K562 (cell line): ENCODE measurements around the gene TIMP3. TPM values are rescaled to one million over a fixed set of nuclear protein-coding genes. Genes with fewer than 3 reads are reported as not detected.
A peak's percentile ranks its signal among the peaks of the same experiment; 100 is the strongest.

ENCODE experiments used
- ATF1 ChIP-seq, 2 experiments: fragments of 450-650 bp in 1 of 2; IDR thresholded peaks; 2 replicates each; pipeline ENCODE4 v1.6.1; 2016; ENCODE audit warnings: missing compliant biosample characterization in 1 of 2, missing genetic modification characterization in 1 of 2
- ATF7 ChIP-seq: fragments of 450-650 bp; IDR thresholded peaks from 2 replicates; pipeline ENCODE4 v1.7.1; 2014; ENCODE audit warnings: mild to moderate bottlenecking, moderate library complexity
- BRCA1 ChIP-seq, 2 experiments: fragments of 450-650 bp in 1 of 2; sonication (generic) in 1 of 2; formaldehyde crosslinking in 1 of 2; IDR thresholded peaks; 2 replicates each; pipeline versions ENCODE4 v1.5.0 to v1.6.1; 2017 to 2020; ENCODE audit warnings: mild to moderate bottlenecking in 1 of 2, missing genetic modification reagents in 1 of 2
- DNMT1 ChIP-seq: fragments of 450-650 bp; IDR thresholded peaks from 2 replicates; pipeline ENCODE4 v1.6.1; 2016; ENCODE audit warnings: antibody characterized with exemption, mild to moderate bottlenecking
- E2F6 ChIP-seq, 2 experiments: IDR thresholded peaks; 2 replicates each; pipeline ENCODE4 v1.6.1; 2011; ENCODE audit warnings: borderline replicate concordance in 1 of 2, control low read depth in 1 of 2, low read depth in 1 of 2, low read length in 1 of 2, mild to moderate bottlenecking in 1 of 2, mixed read lengths in 1 of 2, moderate library complexity in 1 of 2; ENCODE audit not compliant: insufficient read depth in 1 of 2, insufficient read length in 1 of 2, poor library complexity in 1 of 2, severe bottlenecking in 1 of 2; ENCODE audit errors: extremely low read depth in 1 of 2
- EP300 ChIP-seq: IDR thresholded peaks from 2 replicates; pipeline ENCODE4 v1.6.1; 2012; ENCODE audit warnings: low read length, improper control_type of control experiment
- FIP1L1 ChIP-seq: fragments of 200-400 bp; formaldehyde crosslinking; IDR thresholded peaks from 2 replicates; pipeline ENCODE4 v1.6.1; 2018; ENCODE audit warnings: mild to moderate bottlenecking, low read depth, low read length; ENCODE audit not compliant: poor library complexity, severe bottlenecking
- FOXA3 ChIP-seq, 2 experiments: fragments of 450-650 bp in 1 of 2; sonication (generic) in 1 of 2; formaldehyde crosslinking; IDR thresholded peaks in 1 of 2; conservative IDR thresholded peaks in 1 of 2; 2 replicates each; pipeline versions ENCODE4 v1.4.0 to v1.8.0; 2020 to 2022; ENCODE audit warnings: mild to moderate bottlenecking in 2 of 2, missing genetic modification reagents in 1 of 2
- FOXO4 ChIP-seq: fragments of 450-650 bp; formaldehyde crosslinking; IDR thresholded peaks from 2 replicates; pipeline ENCODE4 v1.4.0; 2020; ENCODE audit warnings: mild to moderate bottlenecking, moderate library complexity
- HCFC1 ChIP-seq: IDR thresholded peaks from 2 replicates; pipeline ENCODE4 v1.6.1; 2012; ENCODE audit warnings: low read depth, low read length, improper control_type of control experiment
- KDM5B ChIP-seq: fragments of 200-600 bp; sonication (generic); IDR thresholded peaks from 2 replicates; pipeline ENCODE4 v1.6.1; 2012; ENCODE audit warnings: low read depth, mild to moderate bottlenecking, moderate library complexity, low read length, control low read depth, inconsistent platforms; ENCODE audit not compliant: insufficient replicate concordance
- MLLT1 ChIP-seq, 2 experiments: fragments of 450-650 bp; IDR thresholded peaks; 2 replicates each; pipeline ENCODE4 v1.6.1; 2016
- NFE2 ChIP-seq: IDR thresholded peaks from 2 replicates; pipeline ENCODE4 v1.6.1; 2014; ENCODE audit warnings: antibody characterized with exemption, low read depth
- NFIC ChIP-seq: fragments of 450-650 bp; IDR thresholded peaks from 2 replicates; pipeline ENCODE4 v1.6.1; 2017; ENCODE audit warnings: mild to moderate bottlenecking, inconsistent platforms
- NONO ChIP-seq, 2 experiments: fragments of 200-400 bp in 1 of 2; fragments of 450-650 bp in 1 of 2; formaldehyde crosslinking in 1 of 2; IDR thresholded peaks; 2 replicates each; pipeline ENCODE4 v1.6.1; 2017; ENCODE audit warnings: low read depth in 2 of 2, mild to moderate bottlenecking in 2 of 2, moderate library complexity in 2 of 2, low read length in 1 of 2
- NR4A1 ChIP-seq, 2 experiments: fragments of 250-450 bp in 1 of 2; fragments of 450-650 bp in 1 of 2; sonication (Bioruptor Pico) in 1 of 2; IDR thresholded peaks; 2 replicates each; pipeline versions ENCODE4 v1.4.0 to v1.6.1; 2016 to 2020; ENCODE audit warnings: mild to moderate bottlenecking in 2 of 2, missing compliant biosample characterization in 1 of 2, missing genetic modification characterization in 1 of 2, moderate library complexity in 1 of 2
- PHTF2 ChIP-seq: fragments of 250-450 bp; sonication (Bioruptor Pico); IDR thresholded peaks from 2 replicates; pipeline ENCODE4 v1.5.0; 2021; ENCODE audit warnings: mild to moderate bottlenecking
- POLR2AphosphoS2 ChIP-seq: IDR thresholded peaks from 2 replicates; pipeline ENCODE4 v1.6.1; 2012; ENCODE audit warnings: low read length, improper control_type of control experiment
- POLR3A ChIP-seq: IDR thresholded peaks from 2 replicates; pipeline ENCODE4 v1.6.1; 2011; ENCODE audit warnings: borderline replicate concordance, mild to moderate bottlenecking, moderate library complexity; ENCODE audit not compliant: insufficient read length, insufficient read depth; ENCODE audit errors: extremely low read depth
- RB1 ChIP-seq: fragments of 450-650 bp; IDR thresholded peaks from 2 replicates; pipeline ENCODE4 v1.6.1; 2017; ENCODE audit warnings: low read depth, mild to moderate bottlenecking
- TCF7L2 ChIP-seq: fragments of 150-350 bp; IDR thresholded peaks from 2 replicates; pipeline ENCODE4 v1.6.1; 2016; ENCODE audit warnings: low read depth, mild to moderate bottlenecking, low read length, moderate library complexity
- ZNF175 ChIP-seq: fragments of 200-800 bp; sonication (Bioruptor generic); IDR thresholded peaks from 2 replicates; pipeline ENCODE4 v1.6.1; 2016; ENCODE audit warnings: low read depth, mild to moderate bottlenecking, missing genetic modification characterization, missing compliant biosample characterization
- ZNF24 ChIP-seq: fragments of 450-650 bp; IDR thresholded peaks from 2 replicates; pipeline ENCODE4 v1.6.1; 2016
- ZNF589 ChIP-seq: fragments of 200-800 bp; sonication (Bioruptor generic); IDR thresholded peaks from 2 replicates; pipeline ENCODE4 v1.6.1; 2016; ENCODE audit warnings: low read depth, missing genetic modification characterization, missing compliant biosample characterization
- polyA plus RNA-seq, 8 experiments: library from polyadenylated mRNA; depleted of rRNA in 4 of 8; stranded (reverse) in 5 of 8; unstranded in 3 of 8; fragments of >200 nt; fragmentation: Nextera tagmentation in 2 of 8; fragmentation: Illumina TruSeq in 1 of 8; extraction: Ambion mirVana in 2 of 8; extraction: Trizol in 1 of 8; gene quantifications; 2 replicates each; pipeline versions ENCODE4 v1.2.1 to v1.2.3, GENCODE V29; 2011 to 2014; ENCODE audit warnings: inconsistent platforms in 1 of 8, missing spikeins in 1 of 8
- total RNA-seq, 7 experiments: library from RNA; depleted of rRNA in 6 of 7; stranded (reverse); fragments of >200 nt in 6 of 7; fragmentation: Illumina TruSeq in 2 of 7; extraction: Trizol in 2 of 7; gene quantifications; 2 replicates each; pipeline versions ENCODE4 v1.2.1 to v1.2.3, GENCODE V29; 2011 to 2021; ENCODE audit warnings: low replicate concordance in 1 of 7

TIMP3 gene
- total and polyA plus RNA-seq, 9 of the 15 experiments (the other 6 are each of a cell fraction or from before 2014, with no cell fraction given): 0.07 to 0.73 (median 0.18) TPM

- TF ChIP-seq DNMT1: no peak
- TF ChIP-seq ZNF589 (CRISPR knock-in tag): peak; percentile 76
- TF ChIP-seq NONO (IDR thresholded peaks at IDR 0.05; ENCODE audit: low read depth in 2 of 2, low read length in 1 of 2): no peak; a peak in 1 of 4 replicates
- peak; percentile 53; the same call in 1 of the 2 replicates for TF ChIP-seq ATF7
- TF ChIP-seq FOXO4 (CRISPR knock-in tag): 0 out of 2 replicates have a peak, but pooled peaks have one; percentile 65
- no peak for TF ChIP-seq MLLT1 (IDR thresholded peaks at IDR 0.05)
- no peak for TF ChIP-seq E2F6 (IDR thresholded peaks at IDR 0.05; ENCODE audit: borderline replicate concordance in 1 of 2, extremely low read depth in 1 of 2, insufficient read depth in 1 of 2, insufficient read length in 1 of 2, low read depth in 1 of 2, low read length in 1 of 2, poor library complexity in 1 of 2, severe bottlenecking in 1 of 2)
- TF ChIP-seq ZNF24: no peak
- TF ChIP-seq EP300: peak; percentile 72
- TF ChIP-seq NFE2: peak; percentile 20; the same call in 1 of the 2 replicates
- TF ChIP-seq POLR3A: no peak
- TF ChIP-seq NFIC: peak; percentile 92
- TF ChIP-seq PHTF2: no peak
- TF ChIP-seq FOXA3 (CRISPR knock-in tag; conservative IDR thresholded peaks at IDR 0.05 in 1 of 2, IDR thresholded peaks at IDR 0.05 in 1 of 2): no peak
- TF ChIP-seq BRCA1 (IDR thresholded peaks at IDR 0.05): no peak
- no peak for TF ChIP-seq BRCA1 (CRISPR knock-in tag; IDR thresholded peaks at IDR 0.05)
- TF ChIP-seq TCF7L2: no peak
- TF ChIP-seq ZNF175 (CRISPR knock-in tag): peak; percentile 91
- peak; percentile 57 for TF ChIP-seq RB1
- TF ChIP-seq HCFC1: no peak
- no peak for TF ChIP-seq ATF1 (CRISPR knock-in tag; IDR thresholded peaks at IDR 0.05)
- peak; percentile 19; the same call in 1 of the 2 replicates for TF ChIP-seq ATF1 (tag; IDR thresholded peaks at IDR 0.05)
- TF ChIP-seq NR4A1 (CRISPR knock-in tag; IDR thresholded peaks at IDR 0.05): 0 out of 2 replicates have a peak, but pooled peaks have one; percentile 65
- TF ChIP-seq NR4A1 (tag; IDR thresholded peaks at IDR 0.05): 0 out of 2 replicates have a peak, but pooled peaks have one; percentile 24
- TF ChIP-seq FIP1L1: no peak
- no peak for TF ChIP-seq KDM5B
- TF ChIP-seq POLR2AphosphoS2: no peak
These were observed 79.5 kb downstream of the TIMP3 start (continued) for GRCh38 chr22:32880893-32881596.
